GM19035 (cell line): Measurements from ENCODE around the gene NGF.
"Not testable (repeated sequence)": the region's sequence is repeated elsewhere in the genome, so short reads cannot be mapped to it uniquely, and the experiment has no call there.

Experiments
- ATAC-seq: cut with Tn5 transposase; IDR thresholded peaks from one replicate; pipeline ENCODE4 v1.9.1; 2021; ENCODE audit not compliant: unreplicated experiment

NGF gene

DNA sequence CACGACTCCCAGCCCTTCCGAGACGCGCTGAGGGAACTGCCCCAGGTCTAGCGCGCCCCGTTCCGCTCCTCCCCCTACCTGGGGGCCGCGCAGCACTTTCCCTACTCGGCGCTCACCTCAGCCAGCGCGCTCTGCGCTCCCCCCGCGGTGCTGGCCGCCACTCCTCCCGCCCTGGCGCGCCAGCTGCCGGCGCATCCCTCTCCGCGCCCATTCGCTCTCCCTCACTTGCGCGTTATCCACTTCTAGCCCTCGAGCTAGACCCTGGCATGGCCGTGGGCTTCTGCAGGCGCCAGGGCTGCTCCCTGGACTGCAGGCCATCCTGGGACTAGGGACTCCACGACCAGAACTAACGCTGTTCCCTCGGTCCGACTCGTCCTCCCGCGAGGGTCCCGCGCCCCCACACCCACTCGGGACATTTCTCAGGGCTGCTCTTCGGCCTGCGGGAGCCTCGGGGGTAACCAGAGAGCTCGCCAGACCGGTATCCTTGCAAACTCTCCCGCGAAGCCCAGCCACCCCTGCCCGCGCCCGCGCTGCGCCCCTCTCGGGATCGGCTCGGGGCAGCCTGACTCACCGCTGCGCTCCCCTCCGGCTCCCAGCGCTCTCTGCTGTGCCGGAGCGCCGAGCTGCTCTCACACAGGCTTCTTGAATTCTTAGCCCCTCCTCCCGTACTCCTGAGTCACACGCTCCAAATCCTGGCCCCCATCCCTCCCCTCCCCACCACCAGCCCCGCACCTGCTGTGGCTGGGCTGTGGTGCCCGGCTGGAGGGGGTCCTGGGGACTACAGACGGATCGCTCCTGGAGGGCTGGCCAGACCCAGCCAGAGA is at the start of gene NGF:
Gene NGF (minus strand): TSS at position 617 of the 824 bp plus-strand sequence. CDS start 51,454 bp downstream, outside the sequence.
- ATAC-seq = no peak

DNA sequence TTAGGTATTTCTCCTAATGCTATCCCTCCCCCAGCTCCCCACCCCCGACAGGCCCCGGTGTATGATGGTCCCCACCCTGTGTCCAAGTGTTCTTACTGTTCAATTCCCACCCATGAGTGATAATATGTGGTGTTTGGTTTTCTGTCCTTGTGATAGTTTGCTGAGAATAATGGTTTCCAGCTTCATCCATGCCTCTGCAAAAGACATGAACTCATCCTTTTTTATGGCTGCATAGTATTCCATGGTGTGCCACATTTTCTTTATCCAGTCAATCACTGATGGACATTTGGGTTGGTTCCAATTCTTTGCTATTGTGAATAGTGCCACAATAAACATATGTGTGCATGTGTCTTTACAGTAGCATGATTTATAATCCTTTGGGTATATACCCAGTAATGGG is 45.4 kb upstream of the NGF start:
- ATAC-seq = not testable (repeated sequence)

DNA sequence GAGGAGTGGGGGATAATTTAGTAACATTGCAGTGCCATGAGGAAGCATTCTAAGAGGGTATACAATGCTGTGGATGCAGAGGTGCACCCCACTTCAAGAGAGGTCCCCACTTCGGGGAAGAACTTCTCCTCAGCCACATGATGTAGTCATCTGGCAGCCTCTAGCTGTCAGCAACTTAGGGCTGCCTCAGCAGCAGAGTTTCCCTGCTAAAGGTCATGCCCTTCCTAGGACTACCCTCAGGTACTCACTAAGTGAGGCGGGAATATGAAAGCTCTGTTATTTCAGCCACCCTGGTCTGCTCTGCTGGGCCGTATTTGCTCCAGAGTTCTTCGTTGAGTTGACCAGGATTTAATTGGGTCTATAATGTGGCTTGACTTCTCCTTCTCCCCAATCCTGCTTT is 41.9 kb upstream of the NGF start:
- ATAC-seq = no peak

DNA sequence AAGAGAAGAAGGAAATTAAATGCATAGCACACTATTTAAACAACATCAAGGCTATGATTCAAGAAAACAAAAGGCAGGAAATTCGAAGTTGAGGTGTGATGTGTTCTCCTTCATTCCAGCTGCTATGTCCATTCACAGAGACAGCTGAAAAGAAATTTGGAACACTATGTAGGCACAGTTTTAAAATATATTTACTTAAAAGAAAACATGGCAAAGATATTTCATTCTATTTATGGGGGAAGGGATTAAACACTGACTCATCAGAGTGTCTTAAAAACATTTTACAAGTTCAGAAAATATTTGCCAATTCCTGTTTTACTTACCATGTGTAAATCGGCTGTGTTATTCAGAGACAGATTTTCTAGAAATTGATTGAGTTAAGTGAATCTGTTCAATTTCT is 39.4 kb upstream of the NGF start:
- ATAC-seq = no peak

DNA sequence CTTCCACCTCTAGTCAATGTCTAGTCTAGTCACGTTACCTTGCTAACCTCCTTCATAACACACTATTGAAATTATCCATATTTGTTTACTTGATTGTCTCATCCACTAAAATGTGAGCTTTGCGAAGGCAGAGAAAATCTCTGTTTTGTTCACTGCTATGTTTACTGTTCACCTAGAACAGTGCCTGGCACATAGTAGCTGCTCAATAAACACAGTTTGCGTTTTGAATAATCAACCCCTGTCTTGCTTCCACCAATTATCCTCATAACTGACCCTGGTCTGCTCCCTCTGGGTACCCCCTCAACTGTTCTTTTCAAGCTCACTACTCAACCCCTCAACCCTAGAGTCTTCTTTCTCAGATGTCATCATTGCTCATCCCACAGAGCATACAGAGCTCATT is 36.5 kb upstream of the NGF start:
- no peak for ATAC-seq

DNA sequence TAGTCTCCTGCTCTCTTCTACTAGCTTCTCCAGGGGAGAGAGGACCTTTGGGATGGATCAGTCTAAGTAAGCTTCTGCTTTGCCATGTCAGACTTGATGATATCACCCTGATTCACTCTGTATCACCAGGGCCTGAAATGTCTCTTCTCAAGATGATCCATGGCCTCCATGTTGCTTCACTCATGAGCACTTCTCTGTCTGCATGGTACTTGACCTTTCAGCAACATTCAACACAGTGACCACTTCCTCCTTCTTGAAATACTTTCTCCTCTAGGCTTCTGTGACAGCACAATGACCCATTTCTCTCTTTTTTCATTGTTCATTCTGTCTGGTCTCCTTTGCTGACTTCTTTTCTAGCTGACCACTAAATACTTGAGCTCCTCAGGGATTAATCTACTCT is 35.3 kb upstream of the NGF start:
- no peak for ATAC-seq

DNA sequence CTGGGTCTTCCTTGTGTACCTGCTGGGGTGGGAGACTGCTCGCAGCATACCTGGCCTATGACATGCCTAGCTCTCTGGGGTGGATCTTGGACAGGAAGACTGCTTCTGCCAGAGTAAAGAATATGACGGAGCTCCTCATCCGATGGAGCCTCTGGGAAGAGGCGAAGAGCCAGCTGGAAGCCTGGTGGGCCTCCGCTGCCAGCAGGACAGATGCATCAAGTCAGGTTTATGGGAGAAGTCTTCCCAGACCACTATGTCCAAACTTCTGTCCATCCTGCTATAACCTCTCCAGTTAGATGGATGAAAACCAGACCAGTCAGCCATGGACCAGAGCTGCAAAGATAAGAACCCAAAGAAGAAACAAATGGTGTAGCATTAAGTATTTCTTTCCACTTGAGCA is 27.7 kb upstream of the NGF start:
- no peak for ATAC-seq

DNA sequence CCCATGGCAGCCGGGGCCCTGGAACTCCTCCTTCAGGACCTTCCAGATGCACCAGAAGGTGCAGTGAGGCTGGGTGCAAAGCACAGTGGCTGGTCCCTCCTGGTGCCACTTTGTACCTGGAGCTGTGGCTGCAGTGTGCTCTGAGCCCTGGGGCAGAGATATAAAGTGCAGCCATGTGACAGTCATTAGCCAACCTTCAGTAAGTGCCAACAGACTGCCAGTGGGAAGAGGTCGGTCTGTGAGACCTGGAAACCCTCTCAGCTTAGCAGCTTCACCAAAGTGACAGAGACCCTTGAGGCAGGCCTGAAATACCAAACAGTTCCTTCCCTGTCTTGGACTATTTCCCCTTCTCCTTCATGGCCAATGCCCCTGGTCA is 26.7 kb upstream of the NGF start:
- no peak for ATAC-seq

DNA sequence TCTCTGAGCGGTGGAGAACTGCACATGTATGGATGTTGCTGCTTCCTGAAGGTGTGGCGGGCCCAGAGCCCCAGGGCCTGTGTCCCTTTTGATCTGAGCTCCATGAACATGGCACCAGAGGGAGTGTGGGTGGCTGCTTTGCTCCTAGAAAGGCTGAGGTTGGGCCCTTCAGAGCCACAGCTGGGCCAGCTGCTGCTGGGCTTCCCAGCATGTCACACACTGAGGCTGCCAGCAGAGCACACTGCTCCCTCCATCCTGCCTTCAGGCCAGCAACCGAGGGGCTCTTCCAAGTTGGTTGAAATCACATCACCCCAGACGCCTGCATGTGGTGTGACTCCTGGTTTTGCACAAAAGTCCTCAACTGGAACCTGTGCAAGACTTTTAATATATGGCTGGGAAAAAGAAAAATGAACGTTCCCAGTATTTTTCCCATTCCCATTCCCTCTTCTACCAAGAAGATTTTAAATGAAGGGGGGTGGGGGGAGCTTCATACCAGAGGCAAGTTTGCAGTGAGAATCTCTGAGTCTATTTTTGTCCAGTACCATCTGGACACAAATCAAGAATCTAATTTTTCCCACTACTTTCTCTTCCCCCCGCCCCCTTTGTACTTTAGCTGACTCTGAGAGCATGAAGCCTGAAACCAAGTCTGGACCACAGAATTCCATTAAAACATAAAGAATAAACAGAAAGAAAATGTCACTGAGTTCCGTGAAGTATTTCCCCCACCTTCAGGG is 26.2 kb upstream of the NGF start:
- no peak for ATAC-seq

DNA sequence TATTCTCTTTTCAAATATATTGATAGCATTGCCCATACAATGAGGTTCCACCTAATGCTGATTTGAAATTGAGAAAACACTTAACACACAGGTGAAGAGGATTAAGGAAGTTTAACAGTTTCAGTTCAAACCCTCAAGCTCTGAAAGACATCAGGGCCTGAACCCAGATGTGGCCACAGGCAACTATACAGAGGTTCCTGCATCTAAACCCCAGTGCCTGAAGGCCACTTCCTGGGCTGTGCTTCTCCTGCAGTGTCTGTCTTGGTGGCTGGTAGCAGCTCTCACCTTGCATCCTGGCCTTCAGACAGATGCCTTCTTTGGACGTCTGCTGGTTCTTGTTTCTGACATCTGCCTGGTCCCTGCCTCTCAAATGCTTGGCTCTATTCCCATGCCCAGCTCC is 25.1 kb upstream of the NGF start:
- no peak for ATAC-seq

DNA sequence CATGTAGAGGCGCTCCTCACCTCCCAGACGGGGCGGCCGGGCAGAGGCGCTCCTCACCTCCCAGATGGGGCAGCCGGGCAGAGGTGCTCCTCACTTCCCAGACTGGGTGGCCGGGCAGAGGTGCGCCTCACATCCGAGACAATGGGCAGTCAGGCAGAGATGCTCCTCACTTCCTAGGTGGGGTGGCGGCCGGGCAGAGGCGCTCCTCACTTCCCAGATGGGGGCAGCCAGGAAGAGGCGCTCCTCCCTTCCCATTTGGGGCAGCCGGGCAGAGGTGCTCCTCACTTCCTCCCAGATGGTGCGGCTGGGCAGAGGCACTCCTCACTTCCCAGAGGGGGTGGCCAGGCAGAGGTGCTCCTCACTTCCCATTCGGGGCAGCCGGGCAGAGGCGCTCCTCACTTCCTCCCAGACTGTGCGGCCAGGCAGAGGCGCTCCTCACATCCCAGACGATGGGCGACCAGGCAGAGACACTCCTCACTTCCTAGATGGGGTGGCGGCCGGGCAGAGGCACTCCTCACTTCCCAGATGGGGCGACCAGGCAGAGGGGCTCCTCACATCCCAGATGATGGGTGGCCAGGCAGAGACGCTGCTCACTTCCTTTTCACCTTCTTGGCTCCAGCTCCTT is 22.6 kb upstream of the NGF start:
- ATAC-seq = not testable (repeated sequence)

DNA sequence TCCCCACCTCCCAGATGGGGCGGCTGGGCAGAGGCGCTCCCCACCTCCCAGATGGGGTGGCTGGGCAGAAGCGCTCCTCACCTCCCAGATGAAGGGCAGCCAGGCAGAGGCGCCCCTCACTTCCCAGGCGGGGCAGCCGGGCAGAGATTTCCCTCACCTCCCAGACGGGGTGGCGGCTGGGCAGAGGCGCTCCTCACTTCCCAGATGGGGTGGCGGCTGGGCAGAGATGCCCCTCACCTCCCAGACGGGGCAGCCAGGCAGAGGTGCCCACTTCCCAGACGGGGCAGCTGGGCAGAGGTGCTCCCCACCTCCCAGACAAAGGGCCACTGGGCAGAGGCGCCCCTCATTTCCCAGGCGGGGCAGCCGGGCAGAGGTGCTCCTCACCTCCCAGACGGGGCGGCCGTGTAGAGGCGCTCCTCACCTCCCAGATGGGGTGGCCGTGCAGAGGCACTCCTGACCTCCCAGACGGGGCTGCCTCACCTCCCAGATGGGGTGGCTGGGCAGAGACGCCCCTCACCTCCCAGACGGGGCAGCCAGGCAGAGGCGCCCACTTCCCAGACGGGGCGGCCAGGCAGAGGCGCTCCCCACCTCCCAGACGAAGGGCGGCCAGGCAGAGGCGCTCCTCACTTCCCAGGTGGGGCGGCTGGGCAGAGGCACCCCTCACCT is 21.9 kb upstream of the NGF start:
- ATAC-seq = not testable (repeated sequence)

DNA sequence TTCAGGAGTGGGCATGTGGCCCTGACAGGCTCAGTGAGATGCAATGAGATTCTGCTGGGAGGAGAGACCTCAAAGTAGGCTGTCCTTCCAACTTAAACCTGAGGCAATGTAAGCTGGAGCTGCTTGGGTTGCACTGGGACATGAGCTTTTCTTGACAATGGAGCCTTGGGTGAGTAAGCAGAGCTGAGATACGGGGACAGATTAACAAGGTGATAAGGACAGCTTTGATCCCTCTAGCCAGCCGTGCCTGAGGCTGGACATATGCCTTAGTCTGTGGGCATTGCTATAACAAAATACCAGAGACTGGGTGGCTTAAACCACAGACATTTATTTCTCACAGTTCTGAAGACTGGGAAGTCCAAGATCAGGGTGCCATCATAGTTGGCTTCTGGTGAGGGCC is 18.3 kb upstream of the NGF start:
- no peak for ATAC-seq

DNA sequence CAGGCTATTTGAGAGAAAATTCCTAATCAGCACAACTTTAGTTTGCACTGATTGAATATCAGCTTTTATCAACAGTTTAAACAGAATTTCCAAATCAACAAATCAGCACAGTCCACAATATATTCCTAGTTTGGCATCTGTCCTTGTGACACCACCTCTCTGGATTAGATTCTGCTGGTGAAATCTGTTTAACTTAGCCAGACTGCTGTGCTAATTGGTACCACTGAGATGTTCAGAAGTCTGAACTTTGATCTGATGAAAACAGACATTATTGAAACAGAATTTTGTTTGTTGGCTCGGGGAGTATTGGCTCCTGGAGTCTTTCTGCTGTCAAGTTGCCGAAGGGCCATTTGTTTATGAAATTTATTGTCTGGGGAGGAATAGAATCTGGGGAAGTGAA is 17.0 kb upstream of the NGF start:
- no peak for ATAC-seq

DNA sequence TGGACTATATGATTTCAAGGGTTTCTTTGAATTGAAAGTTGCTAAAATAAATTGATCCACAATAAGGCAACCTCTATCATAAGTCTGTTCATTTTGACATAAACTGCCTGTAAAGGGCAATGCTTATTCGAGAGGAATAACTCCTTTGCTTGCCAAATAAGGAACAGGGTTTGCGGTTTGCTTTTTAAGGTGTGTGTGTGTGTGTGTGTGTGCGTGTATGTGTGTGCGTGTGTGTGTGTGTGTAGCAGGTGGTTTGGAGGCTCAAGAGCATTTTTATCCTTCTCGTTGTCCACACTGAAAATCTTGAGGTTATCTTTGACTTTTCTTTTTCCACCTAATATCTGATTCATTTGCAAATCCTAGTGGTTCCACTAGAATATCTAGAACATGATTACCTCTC is 13.1 kb upstream of the NGF start:
- no peak for ATAC-seq

DNA sequence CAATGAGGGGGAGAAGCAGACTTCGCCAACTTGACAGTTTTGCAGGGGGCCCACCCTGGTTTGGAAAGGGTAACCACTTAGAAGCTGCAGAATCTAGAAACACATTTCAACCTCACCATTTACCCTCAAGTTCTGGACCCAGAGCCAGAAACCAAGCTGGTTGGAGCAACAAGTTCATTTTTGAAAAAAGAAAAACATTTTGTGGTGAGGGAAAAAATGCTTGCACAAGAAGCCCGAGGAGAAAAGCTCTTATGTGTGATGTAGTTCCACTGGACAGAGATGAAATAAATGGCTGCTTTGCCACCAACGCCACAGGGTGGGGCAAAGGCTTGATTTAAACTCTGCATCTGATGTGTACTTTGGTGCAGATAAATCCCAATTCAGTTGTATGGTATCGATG is 10.6 kb upstream of the NGF start:
- no peak for ATAC-seq

DNA sequence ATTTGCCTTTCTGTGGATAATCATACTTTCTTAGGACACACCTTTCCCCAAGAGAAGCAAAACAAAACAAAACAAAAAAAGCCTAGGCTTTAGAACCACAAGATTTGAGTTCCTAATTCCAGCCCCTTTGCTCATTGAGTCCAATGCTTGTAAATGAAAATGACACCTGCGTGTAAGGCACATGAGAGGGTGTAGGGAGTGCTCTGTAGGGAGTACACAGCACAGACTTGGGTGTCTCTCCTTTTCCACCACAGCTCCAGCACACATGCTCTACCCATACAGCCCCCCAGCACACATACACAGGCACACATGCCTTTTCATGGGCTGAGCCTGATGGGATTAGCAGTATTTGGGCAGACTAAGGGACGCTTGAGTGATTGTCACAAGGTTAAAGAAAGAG is 9.2 kb upstream of the NGF start:
- no peak for ATAC-seq

DNA sequence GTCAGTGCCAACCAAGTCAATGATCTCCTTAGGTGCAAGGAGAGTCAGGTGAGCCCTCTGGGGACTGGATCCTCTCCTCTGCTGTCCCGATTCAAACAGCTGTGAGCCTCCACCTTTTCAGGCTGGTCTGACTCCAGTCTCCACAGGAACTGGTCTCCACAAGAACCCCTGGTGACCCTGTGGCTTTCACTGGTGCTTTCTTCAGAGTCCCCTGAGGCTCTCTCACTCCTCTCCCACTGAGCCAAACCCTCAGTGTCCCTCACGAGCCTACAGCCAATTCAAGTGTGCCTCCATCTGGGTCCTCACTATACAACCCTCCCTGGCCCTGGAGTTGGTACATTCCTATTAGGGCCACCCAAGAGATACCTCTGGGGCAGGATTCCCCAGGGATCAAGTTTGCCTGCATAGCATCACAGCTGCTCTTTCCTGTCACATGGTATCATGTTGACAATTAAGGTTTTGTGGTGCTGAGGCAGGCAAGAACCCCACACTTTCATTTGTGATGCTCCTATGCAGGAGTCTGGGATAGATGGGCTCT is 5.2 kb upstream of the NGF start:
- no peak for ATAC-seq

DNA sequence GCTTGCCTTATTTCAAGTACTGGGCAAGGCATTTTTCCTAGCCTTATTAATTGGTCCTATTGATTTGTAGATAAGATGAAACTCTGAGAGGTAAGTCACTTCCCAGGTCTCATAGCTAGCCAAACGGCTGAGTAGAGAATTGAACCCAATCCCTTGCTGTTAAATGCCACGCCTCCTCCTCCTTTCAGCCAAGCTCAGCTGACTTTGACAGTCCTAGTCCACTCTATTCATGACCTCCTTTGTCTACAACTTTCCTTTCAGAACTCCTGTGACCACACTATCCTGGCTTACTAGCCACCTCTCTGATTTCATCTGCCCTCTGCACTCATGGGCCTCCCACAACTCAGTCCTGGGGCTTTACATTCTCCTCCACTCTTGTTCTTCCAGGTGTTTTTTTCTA is 3.9 kb upstream of the NGF start:
- ATAC-seq = no peak

DNA sequence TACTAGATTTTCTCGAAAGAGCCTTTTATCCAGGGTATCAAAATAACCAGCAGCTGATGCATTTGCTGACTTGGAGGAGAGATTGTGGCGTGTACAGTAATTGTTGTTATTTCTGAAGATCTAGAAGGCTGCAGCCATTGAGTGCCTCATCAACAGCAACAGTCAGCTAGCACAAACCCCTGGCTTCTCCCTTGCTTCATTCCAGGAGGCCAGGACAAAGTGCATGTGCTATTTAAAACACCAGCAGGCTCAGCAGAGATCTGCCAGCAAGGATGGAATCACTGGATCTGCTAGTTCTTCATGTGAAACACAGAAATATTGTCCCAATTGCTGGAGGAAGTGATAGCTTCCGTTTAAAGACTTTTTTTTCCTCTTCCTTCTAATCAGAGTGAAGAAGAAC is 2.8 kb upstream of the NGF start:
- no peak for ATAC-seq

DNA sequence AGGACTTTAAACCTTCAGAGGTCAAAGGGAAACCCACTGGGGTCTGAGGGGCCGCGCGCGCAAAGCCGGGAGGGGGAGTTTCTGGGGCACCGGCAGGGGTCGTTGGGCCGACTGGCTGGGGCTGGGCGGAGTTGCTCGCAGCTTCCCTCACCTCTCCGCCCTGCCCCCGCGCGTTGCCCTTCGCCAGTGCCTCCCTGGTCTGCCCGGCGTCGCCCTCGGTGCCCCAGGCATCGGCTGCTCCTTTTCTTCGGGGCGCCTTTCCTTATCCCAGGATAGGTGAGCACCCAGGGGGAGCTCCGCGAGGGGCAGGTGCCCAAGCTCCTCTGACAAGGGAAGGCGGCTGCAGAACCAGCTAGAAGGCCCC is 390 bp upstream of the NGF start:
- ATAC-seq = no peak

DNA sequence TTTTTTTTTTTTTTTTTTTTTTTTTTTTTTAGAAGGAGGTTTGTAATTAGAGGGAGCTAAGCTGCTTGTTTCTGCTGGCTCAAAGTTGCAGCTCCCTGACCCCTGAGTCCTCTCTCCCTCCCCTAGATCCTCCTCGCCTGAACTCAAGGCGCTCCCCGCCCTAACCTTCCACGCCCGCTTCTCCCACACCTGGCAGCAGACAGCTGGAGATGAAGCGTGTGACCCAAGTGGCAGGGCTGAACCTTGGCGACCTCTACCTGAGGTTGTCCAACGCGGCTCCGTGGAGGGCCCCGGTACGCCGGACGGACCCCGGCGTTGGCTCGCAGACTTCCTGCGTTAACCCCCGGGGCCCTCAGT is 795 bp downstream of the NGF start:
- ATAC-seq = no peak
